Gastroesophageal sphincter (tissue), 3 donors: ENCODE measurements around the gene GOLGA8N.

Source experiments
- CTCF ChIP-seq, 4 experiments: fragments of 200-600 bp in 2 of 4; fragments of 450-650 bp in 2 of 4; sonication (generic) in 1 of 4; IDR thresholded peaks; one replicate each; pipeline ENCODE4 v1.5.1; 2017 to 2019; ENCODE audit warnings: antibody characterized with exemption in 4 of 4, mild to moderate bottlenecking in 2 of 4, moderate library complexity in 2 of 4
- POLR2A ChIP-seq, 2 donors: fragments of 450-650 bp; IDR thresholded peaks; one replicate each; pipeline ENCODE4 v1.6.1; 2017; ENCODE audit warnings: antibody characterized with exemption in 2 of 2, mild to moderate bottlenecking in 2 of 2, moderate library complexity in 1 of 2

- TF ChIP-seq CTCF (IDR thresholded peaks at IDR 0.05), result no peak
- no peak for TF ChIP-seq POLR2A (IDR thresholded peaks at IDR 0.05)
Observed at GRCh38 chr15:32636908-32637567, 43.8 kb downstream of the GOLGA8N start.
